Measurements from ENCODE around the gene APLF. TPM values are rescaled to one million over a fixed set of nuclear protein-coding genes. Genes with fewer than 3 reads are reported as not detected.
"Not testable (repeated sequence)": the region's sequence is repeated elsewhere in the genome, so short reads cannot be mapped to it uniquely, and the experiment has no call there.

APLF gene
- total RNA-seq, 1 donor from 2014 or later = 3.3 TPM

DNA sequence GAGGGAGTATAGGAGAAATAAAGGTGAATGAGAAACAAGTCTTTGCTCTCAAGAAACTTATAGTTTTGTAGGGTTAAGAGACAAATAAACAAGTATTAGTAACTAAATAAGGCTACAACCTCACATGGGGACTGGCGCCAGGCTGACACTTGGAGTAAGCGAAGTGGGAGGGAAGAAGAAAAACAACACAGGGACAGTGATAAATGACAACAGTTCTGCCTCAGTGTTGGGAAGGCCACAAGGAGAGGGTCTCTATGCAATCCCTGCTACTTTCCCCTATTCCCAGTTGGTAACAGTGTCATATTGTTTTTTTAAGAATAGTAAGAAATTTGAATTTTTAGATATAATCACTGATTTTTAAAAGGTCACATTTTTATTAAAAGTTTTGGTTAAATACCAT lies 4.0 kb downstream of the APLF start:
- intact Hi-C loops (cut with micrococcal nuclease) = no loop called here

DNA sequence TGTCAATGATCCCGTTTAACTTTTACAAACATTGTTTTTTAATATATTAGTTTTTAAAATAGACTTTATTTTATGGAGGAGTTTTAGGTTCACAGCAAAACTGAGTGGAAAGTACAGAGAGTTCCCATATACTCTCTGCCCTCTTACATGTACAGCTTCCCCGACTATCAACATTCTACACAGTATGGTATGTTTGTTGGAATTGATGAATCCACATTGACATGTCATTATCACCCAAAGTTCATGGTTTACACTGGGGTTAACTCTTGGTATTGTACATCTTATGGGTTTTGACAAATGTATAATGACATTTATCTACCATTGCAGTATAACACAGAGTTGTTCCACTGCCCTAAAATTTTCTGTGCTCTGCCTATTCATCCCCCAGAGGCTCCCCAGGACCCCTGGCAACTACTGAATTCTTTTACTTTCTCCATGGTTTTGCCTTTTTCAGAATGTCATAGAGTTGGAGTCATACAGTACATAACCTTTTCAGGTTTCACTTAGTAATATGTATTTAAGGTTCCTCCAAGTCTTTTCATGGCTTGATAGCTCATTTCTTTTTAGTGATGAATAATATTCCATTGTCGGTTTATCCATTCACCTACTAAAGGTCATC lies 5.5 kb downstream of the APLF start:
- intact Hi-C loops (cut with micrococcal nuclease) = no loop called here

DNA sequence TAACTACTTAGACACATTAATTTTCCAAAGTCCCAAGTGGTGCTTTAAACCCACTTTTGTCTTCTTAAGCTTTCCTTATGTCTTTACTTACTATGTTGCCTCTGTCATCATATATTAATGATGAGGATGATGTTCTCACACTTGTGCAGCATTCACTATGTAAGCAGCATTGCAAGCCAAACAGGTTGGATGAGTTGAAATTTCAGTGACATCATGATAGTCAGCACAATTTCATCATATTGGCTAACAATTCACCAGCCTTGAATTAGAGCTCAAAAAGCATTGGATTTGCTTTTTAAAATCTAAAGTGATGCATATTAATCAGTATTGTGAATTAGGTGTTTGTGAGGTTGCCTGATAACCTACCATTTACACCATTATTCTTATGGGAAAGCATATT lies 7.7 kb downstream of the APLF start:
- intact Hi-C loops (cut with micrococcal nuclease) = no loop called here

DNA sequence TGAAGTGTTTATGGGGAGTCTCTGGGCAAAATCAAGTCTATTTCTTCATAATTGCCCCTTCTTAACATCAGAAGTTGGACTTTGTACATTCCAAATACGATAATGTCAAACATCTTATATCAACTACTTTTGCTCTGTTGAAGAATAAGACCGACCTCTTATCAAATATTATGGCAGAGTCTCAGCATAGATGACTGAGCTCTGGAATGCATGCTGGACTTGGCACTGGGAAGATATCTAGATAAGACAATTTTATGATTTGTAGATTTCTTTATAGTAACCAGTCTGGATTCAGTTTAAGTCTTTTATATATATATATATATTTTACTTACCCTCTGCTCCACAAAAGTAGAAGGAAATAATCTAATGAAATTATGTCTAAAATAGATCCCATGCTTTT lies 8.2 kb downstream of the APLF start:
- intact Hi-C loops (cut with micrococcal nuclease) = no loop called here

DNA sequence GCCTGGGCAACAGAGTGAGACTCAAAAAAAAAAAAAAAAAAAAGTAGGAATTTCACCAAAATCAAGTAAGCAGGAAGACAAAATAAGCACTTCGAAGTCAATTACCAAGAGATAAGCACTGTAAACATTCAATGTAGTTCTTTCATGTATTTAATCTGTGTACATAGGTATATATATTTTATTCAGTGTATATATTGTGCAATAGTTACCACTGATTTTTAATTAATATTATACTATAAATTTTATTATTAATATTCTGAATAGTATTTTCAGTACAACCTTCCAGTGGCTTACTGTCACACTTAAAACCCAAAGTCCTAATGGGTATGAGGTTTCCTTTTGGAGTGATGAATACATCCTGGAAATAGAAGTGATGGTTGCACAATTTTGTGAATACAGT lies 9.1 kb downstream of the APLF start:
- intact Hi-C loops (cut with micrococcal nuclease) = no loop called here

DNA sequence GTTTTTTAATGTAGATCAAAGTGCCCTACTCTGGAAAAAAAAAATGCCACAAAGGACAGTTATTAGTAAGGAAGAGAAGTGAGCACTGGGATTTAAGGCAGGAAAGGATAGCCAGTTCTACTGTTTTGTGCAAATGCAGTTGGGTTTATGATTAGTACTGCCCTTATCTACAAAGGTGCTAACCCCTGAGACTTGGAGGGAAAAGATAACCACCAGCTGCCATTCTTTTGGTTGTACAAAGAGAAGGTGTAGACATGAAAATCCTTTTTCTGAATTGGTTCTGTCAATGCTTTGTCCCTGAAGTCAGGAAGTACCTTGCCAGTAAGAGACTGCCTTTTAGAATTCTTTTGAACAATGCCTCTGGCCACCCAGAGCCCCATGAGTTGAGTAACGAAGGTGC lies 11.3 kb downstream of the APLF start:
- intact Hi-C loops (cut with micrococcal nuclease) = no loop called here

DNA sequence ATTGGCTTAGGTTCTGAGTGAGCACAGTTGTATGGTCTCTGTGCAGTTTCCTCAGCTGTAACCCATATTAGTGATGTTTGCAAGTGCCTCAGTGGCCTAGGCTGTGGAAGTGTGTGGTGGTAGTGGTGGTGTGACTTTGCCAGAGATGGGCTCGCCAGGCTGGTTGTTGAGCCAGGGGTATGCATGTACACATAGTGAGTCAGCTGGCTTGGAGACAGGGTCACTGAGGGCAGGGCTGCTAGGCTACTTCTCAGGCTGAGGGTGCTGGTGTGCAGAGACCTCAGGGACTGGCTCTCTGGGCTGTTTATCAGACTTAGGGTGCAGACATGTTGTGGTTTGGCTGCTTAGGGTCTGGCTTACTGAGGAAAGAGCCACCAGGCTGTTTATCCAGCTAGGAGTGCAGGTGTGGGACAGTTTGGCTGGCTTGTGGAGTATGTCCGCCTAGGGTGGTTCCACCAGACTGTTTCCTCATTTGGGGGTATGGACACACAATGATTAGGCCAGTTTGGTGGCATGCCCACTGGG lies 15.0 kb downstream of the APLF start:
- intact Hi-C loops (cut with micrococcal nuclease) = no loop called here

DNA sequence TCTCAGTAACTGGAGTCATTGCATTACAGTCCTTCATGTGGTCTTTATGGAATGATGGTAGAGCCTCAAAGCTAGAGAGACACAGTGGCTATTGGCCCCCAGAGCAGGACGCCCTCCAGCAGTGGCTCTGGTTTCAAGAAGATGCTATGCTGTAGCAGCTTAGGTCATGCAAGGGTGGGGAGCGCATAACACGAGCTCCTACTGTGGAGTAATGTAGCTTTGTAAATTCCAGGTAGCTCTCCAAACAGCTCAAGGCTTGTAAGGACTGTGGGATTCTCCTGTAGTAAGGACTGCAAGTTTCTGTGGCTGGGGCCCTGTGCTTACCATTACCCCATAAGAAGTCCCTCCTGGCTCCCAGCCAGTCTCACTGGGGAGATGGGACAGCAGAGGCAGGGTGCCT lies 15.6 kb downstream of the APLF start:
- intact Hi-C loops (cut with micrococcal nuclease) = no loop called here

DNA sequence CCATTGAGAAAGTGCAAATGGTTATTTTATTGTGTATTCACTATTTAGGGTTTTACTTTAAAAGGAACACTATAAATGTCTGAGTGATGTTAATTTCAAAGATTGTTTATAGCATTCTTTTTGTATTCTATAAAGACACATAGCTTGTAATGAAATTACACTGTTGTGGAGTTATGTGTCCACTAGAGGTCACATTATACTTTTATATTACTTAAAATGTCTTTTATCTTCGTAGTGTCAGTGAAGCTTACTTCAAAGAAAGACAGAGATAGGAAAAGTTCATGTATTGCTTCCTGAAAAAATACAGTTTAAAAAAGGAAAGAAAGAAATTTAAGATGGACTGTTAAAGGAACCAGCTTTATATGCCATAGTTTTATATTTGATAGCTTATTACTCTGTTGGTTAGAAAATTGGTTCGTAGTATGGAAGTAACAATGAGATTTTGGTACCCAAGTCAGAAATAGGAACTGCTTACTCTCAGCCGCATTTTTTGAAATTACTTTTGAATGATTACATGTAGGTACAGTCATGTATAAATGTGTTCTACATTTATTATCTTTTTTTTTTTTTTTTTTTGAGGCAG lies 20.5 kb downstream of the APLF start:
- intact Hi-C loops (cut with micrococcal nuclease) = loop anchor here (1.0 kb wide), 3 partner anchors 25 to 437 kb away; no protein-coding TSS in a partner anchor

DNA sequence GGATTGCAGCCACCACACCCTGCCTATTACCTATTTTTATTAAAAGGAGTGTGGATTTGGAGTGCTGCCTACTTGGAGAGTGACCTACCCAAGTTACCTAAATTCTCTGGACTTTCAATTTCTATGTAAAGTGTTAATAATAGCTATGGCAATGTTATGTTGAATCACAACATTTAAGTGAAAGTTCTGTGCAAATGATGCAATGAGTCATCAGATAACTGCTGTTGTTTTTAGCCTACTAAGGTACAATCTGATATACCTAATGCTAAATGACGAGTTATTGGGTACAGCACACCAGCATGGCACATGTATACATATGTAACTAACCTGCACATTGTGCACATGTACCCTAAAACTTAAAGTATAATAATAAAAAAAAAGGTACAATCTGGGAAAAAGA lies 21.2 kb downstream of the APLF start:
- intact Hi-C loops (cut with micrococcal nuclease) = not testable (repeated sequence)

DNA sequence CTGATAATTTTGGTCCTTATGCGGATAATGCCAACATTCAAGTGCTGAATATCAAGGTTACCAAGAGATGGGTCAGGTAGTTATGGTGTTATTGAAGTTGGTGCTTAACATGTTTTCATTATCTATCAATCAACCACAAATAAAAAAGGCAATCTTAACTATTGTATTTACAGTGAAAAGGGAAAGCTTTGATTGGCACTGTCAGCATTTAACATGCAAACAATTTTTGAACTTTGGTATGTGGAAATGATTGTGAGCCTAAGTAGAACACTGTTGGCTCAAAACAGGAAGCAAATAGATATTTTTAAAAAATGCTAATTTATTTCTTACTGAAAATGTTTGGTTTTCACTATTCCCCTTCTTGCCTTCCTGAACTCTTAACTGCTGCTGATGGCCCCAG lies 21.9 kb downstream of the APLF start:
- intact Hi-C loops (cut with micrococcal nuclease) = no loop called here

DNA sequence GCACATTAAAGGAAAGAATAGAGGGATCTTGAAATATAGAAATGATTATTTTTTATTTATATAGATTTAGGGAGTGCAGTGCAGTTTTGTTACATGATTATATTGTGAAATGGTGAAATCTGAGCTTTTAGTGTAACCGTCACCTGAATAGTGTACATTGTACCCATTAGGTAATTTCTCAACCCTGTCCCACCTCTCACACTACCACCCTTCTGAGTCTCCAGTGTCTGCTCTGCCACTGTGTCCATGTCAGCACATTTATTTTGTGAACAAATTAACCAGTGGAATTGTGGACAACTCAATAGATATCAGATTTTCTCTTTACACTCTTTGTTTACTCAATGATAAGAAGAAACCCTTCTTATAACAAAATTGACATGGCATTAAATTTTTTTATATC lies 24.2 kb downstream of the APLF start:
- intact Hi-C loops (cut with micrococcal nuclease) = no loop called here

DNA sequence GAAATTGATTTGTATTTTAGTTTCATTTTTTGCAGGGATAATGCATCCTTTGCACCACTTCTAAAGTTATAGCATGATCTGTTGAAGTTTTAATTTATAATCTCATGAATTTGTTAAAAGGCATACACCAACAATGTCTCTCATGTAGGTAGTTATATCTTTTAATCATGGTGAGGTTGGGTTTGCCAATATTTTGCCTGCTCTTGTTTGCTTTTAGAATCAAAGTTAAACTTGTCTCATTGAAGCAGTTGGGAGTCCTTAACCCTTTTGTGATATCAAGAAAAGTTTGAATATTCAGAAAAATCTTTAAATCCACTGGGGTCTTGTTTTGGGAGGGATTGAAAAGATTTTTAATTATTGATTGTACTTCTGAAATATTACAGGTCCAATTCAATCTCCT lies 31.7 kb downstream of the APLF start:
- intact Hi-C loops (cut with micrococcal nuclease) = no loop called here

DNA sequence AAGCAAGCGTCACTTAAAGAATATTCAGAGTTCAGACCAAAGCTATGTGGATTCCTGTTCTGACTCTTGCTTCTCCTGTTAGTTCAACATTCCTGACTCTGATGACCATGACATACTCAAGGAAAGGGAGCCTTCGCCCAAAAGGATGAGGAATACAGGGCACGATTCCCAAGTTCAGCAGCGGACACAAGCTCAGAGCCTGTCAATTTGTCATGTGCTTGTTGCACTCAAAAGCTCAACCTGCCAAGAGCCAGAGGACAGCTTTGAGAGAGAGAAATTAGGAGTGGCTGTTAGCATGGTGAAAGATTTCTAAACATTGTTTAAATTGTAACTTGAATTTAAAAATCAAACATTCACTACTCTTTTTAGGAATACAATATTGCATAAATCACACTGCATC lies 33.3 kb downstream of the APLF start:
- intact Hi-C loops (cut with micrococcal nuclease) = no loop called here

DNA sequence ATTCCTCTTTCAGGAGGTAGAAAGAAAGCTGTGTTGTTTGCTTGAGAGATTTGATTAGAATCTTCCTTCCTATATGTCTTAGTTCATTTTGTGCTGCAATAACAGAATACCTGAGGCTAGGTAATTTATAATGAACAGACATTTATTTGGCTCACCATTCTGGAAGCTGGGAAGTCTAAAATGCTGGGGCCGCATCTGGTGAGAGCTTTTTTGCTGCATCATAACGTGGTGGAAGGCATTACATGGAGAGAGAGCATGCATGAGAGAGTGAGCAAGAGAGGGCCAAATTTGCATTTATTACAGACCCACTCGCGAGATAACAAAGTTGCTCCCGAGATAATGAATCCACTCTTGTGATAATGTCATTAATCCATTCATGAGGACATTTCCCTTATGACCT lies 34.4 kb downstream of the APLF start:
- intact Hi-C loops (cut with micrococcal nuclease) = no loop called here

DNA sequence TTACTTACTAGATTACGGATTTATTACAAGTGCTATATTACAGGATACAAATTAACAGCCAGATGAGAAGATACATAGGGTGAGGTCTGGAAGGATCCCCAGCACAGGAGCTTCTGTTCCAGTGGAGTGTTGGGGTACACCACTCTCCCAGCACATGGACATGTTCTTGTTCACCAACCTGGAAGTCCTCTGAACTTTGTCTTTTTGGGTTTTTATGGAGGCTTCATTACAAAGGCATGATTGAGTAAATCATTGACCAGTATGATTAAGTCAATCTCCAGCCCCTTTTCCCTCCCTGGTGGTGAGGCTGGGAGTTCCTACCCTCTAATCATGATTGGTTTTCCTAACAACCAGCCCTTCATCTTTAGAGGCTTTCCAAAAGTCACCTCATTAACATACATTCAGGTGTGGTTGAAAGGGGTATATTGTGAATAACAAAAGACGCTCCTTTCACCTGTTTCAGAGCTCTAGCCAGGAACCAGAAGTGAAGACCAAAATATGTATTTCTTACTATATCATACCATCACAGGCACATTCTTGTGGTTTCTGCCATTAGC lies 38.3 kb downstream of the APLF start:
- intact Hi-C loops (cut with micrococcal nuclease) = no loop called here

DNA sequence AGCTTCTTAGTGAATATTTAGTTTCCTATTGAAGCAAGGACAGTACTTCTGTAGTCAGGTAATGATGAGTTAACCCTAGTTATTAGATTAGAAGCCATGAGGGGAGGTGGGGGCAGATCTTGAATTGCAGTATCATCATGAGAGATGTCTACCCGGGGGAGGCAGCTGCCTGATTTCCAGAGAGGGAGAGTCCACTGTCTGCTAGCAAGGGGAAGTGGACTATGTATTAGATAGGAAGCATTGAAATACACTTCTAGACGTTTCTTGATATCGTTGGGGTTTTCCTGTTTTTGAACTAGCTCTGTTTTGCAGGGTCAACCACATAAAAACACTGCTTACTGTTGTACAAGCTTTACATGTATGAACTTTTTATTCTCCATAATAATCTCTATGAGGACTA lies 38.8 kb downstream of the APLF start:
- intact Hi-C loops (cut with micrococcal nuclease) = no loop called here

DNA sequence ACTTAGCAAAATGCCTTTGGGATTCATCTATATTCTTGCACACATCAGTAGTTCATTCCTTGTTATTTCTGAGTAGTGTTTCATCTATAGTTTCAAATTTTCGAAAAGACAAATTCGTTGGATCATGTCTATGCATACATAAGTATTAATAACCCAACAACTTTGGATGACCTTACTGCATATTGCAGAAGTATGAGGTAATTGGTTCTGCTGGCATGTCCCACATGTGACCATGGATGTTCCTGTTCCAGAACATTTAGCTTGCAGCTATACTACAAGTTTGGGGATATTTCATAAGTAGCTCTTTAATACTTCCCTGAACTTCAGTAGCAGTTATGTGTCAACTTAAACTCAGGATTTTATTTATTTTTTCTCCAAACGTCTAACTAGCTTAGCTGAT lies 44.9 kb downstream of the APLF start:
- intact Hi-C loops (cut with micrococcal nuclease) = no loop called here

DNA sequence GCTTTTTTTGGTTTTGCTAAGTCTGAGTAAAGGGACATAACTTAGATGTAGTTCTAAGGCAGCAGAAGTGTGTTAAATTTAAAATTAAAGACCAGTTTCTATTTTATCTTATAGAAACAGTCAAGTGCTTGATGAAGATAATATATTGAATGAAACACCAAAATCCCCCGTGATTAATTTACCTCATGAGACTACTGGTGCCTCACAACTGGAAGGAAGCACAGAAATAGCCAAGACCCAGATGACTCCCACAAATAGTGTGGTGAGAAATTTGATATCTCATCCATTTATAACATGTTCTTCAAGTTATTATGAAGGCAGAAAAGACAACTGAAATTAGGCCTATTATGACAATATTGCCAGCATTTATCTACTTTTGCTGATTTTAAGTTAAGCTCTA lies 45.6 kb downstream of the APLF start:
- intact Hi-C loops (cut with micrococcal nuclease) = no loop called here

DNA sequence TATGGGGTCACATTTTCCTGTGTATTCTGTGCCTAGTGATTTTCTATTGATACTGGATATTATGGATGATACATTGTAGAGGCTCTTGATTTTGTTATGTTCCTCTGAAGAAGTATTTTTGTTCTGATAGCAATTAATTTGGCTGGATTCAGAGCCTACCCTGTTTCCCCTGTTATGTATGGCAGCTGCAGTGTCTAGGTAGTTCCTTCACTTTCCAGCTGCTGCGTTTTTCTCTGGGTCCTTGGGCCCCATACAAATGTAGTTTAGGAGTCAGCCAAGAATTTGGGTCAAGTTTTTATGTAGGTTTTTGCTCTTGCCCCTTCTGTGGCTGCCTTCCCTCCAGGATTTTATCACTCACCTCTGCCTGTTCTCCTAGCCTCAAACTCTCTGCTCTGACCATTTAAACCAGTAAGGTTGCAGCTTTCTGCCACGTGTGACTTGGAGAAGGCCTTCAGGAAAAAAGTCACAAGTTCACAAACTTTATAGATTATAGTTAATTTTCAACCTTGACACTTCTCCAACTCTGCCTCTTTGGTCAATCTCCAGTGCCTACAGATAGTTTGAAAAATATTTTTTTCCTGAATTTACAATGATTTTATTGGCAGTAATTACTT lies 47.0 kb downstream of the APLF start:
- intact Hi-C loops (cut with micrococcal nuclease) = no loop called here

DNA sequence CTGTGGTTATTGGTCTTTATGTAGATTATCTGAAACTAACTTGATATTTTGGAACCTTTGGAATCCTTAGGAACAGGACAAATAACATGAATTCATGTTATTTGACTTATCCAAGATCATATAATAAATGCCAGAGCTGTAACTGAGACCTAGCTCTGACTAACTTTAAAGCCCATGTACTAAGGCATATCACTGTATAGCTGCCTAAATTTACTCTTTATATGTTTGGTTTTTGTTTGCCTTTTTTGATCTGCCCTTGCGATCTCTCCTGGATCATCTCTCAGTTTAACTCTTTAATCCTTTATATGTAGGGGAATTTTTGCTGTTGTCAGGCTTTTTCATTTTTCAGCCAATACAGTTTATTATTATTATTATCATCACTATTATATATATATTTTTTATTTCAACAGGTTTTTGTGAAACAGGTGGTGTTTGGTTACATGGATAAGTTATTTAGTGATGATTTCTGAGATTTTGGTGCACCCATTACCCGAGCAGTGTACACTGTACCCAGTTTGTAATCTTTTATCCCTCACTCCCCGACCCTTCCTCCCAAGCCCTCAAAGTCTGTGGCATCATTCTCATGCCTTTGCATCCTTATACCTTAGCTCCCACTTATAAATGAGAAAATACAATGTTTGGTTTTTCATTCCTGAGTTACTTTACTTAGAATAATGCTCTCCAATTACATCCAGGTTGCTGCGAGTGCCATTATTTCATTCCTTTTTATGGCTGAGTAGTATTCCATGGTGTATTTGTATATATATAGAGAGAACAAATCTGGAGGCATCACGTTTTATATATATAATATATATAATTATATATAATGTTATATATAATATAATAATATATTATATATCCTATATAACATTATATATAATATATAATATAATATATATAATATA lies 48.9 kb downstream of the APLF start:
- intact Hi-C loops (cut with micrococcal nuclease) = loop anchor here (5.0 kb wide), 1 partner anchor 129 kb away; no protein-coding TSS in a partner anchor

All from T-helper 1 cell treated with Interleukin-12 subunit alpha and Interleukin-12 subunit beta and Interleukin-4 antibody, amounts not matched to agents 30 ng/mL and 1 ng/mL, for 36 hours (primary cell).